HG03064 (cell line): ENCODE measurements around the gene BLVRA.
A peak's percentile ranks its signal among the peaks of the same experiment; 100 is the strongest.
"Not testable (repeated sequence)": the region's sequence is repeated elsewhere in the genome, so short reads cannot be mapped to it uniquely, and the experiment has no call there.

Source experiments
- ATAC-seq: cut with Tn5 transposase; IDR thresholded peaks from one replicate; pipeline ENCODE4 v1.9.1; 2021; ENCODE audit warnings: low read depth; ENCODE audit not compliant: unreplicated experiment

BLVRA gene, protein sequence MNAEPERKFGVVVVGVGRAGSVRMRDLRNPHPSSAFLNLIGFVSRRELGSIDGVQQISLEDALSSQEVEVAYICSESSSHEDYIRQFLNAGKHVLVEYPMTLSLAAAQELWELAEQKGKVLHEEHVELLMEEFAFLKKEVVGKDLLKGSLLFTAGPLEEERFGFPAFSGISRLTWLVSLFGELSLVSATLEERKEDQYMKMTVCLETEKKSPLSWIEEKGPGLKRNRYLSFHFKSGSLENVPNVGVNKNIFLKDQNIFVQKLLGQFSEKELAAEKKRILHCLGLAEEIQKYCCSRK

DNA sequence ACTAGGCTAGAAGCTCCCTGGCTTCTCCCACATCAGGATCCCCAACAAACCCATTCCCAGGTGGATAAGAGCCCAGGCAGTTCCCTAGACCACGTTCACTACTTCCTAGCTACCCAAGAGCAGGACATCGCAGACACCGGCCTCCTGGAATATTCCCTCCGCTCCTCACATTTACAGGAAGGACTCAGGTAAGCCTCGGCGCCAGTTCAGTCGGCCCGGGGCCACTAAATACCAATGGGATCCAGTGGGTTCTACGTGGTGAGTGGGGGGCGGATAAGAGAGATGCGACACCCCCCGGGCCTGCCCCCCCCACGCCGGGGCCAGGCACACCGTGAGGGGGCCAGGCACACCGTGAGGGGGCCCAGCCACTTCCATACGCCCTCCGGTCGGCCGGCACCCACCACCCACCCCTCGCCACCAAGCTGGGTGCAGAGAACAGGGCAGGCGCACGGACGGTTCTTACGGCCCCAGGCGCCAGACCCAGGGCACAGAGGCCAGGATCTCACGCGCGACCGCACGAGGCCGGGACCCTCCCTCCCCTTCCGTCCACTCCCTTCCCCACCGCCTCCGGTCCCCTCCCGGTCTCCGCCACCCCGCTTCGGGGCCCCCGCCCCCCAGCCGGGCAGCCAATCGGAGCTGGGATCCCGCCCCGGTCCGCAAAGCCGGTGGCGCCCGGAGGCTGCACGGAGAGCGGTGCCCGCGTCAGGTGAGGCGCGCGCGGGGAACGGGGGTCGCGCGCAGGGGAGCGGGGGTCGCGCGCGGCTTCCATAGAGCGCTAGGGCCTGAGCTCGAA is at the start of gene BLVRA:
Gene BLVRA, plus strand, starts transcription at position 652 of the 793 bp plus-strand sequence. CDS start 12,479 bp downstream, outside the sequence.
- ATAC-seq: peak; percentile 67

DNA sequence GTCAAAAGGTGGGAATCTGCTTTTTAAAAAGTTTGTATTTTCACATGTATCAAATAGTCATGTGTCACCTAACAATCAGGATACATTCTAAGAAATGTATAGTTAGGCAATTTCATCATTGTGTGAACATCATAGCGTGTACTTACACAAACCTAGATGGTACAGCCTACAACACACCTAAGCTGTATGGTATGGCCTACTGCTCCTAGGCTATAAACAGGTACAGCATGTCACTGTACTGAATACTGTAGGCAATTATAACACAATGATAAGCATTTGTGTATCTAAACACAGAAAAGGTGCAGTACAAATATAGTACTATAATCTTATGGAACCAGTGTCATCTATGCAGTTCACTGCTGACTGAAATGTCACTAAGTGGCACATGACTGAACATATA is 47.0 kb upstream of the BLVRA start:
- no peak for ATAC-seq

DNA sequence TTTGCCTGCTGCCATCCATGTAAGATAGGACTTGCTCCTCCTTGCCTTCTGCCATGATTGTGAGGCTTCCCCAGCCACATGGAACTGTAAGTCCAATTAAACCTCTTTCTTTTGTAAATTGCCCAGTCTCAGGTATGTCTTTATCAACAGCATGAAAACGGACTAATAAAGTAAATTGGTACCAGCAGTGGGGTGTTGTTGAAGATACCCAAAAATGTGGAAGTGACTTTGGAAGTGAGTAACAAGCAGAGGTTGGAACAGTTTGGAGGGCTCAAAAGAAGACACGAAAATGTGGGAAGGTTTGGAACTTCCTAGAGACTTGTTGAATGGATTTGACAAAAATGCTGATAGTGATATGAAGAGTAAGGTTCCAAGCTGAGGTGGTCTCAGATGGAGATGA is 42.5 kb upstream of the BLVRA start:
- ATAC-seq: not testable (repeated sequence)

DNA sequence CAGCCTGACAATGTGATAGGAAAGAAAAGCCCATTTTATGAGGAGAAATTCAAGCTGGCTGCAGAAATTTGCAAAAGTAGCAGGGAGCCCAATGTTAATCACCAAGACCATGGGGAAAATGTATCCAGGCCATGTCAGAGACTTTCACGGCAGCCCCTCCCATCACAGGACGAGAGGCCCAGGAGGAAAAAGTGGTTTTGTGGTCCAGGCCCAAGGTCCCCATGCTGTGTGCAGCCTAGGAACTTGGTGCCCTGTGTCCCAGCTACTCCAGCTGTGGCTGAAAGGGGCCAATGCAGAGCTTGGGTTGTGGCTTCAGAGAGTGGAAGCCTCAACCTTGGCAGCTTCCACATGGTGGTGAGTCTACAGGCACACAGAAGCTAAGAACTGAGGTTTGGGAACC is 41.9 kb upstream of the BLVRA start:
- no peak for ATAC-seq

DNA sequence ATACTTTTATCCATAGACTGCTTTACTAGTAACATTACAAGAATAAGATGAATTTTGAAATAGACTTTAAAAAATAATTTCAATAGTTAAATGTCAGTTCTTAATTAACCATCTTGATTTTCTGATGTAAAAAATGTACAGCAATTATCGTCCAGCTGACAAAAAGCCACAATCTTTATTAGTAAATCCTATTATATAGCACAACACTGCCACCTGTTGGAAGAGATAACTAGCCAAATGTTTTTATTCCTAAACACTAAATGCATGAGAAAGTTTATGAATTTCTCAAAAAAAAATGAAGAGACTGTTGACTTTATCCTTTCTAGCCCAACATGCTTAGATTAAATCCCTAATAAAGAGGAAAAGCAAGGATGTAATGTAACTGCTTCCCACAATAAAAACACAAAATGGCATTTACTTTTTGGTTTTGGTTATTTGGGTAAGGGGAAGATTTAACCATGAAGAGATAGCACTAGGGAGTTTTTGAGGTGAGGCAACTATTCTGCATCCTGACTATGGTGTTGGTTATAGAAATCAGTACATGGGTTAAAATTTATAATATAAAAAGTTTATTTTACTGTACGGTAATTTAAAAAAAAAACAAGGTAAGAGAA is 37.2 kb upstream of the BLVRA start:
- ATAC-seq: no peak

DNA sequence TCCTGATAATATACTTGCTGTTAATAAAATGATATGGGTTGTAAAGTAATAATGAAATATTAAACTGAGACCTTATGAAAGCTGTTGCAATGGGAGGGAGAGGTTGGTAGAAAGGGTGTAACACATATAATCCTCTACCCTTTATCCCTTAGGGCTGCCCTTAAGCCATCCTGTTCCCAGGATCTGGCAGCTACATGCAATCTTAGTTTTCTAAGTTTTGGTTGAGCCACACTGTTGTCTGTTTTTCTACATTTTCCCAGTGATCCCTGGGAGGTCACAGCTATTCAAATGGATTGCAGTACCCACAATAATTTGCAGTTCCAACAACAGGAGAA is 35.5 kb upstream of the BLVRA start:
- ATAC-seq: no peak

DNA sequence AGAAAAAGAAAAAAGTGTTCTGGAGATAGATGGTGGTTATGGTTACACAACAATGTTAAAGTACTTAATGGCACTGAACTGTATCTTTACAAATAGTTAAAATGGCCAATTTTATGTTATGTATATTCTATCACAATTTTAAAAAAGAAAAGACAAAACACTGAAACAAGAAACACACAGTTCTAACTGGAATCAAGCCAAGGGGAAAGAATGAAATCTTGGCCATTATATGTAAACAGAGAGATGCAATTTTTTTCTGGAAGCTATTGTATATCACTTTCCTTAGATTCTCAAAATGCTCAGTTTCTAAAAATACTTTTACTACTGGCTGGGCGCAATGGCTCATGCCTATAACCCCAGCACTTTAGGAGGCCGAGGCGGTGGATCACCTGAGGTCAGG is 33.2 kb upstream of the BLVRA start:
- ATAC-seq: no peak

DNA sequence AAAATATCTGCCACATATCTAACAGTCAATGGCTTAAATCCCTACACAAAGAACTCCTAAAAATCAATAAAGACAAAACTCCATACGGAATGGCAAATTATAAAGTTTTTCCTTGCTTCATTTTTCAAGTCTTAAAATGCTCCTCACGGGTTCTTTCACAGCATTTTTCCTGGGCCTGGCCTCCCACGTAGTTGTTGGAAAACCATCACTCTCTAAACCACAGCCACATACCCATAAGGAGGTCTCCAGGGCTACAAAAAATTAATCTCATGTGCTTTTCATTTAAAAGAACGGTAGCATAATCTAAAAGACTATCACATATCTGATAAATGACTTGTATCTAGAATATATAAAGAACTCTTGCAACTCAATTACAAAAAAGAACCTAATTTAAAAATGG is 32.0 kb upstream of the BLVRA start:
- ATAC-seq: no peak

DNA sequence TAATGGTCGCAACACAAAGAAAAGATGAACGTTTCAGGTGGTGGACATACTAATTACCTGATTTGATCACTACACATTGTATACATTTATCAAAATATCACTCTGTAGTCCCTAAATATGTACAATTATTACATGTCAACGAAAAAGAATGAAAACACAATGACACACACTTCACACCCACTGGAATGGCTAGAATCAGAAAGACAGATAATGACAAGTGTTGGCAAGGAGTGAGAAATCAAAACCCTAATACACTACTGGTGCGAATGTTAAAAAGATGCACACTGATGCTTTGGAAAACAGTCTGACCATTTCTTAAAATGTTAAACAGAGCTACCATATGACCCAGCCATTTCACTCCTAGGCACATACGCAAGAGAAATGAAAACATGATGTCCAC is 31.5 kb upstream of the BLVRA start:
- ATAC-seq: no peak

DNA sequence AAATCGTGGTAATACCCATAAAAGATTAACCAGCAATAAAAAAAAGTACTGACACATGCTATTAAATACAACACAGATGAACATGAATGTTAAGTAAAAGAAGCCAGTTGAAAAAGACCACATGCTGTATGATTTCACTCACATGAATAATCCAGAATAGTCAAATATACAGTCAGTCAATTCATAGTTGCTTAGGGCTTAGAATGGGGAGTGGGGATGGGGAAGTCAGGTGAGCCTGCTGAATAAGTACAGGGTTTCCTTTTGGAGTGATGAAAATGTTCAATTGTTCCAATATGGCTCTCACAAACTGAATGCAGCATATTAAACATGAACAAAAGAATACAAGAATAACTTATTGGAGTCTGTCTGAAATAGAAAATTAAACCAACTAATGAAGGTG is 31.0 kb upstream of the BLVRA start:
- ATAC-seq: no peak

DNA sequence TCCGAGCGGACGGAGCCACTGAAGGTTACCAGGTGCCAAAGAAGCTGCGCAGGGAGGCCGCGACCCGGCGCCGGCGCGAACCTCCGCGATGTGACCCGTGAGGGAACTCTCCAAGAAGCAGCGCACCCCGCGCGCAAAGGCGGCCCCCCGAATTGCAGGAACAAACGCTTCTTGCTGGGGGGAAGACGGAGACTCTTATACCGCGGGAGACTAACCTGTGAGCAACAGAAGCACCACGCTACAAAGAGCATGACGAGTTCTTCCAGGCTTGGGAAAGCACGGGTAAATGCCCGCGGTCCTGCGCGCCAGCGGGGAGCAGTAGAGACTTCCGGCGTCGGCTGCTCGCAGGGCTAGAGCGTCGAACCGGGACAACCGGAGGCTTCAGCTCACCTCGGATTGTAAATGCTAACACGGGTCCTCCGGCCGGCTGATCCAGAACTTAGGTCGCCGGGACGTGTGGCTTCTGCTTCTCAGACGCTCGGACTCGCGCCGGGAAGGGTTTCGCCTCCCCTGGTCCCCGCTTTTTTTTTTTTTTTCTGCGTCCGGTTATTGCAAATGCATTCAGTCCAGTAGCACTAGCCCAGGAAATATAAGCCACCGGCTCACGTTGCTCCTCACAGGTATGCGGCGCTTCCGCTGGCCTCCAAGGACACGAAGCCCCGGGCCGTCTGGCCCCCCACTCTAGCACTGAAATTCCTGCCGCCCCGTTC is 29.1 kb upstream of the BLVRA start, which contains the start of gene COA1:
Gene COA1, minus strand, starts transcription at position 310 of the 710 bp plus-strand sequence. CDS start 80,909 bp downstream, outside the sequence.
- peak; percentile 79 for ATAC-seq

DNA sequence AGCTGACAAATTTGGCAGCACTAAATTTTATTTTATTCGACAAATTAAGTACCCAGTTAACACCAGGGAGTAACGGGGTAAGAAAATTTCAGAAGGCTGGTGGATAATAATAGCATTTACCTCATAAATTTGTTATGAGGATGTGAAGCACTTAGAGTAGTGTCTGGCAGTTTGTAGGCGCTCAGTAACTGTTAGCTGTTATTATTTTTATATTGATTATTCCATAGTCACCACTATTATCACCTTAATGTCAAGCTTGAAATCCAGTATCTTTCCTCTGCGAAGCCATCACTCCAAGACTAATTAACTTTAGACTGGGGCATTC is 28.6 kb upstream of the BLVRA start:
- no peak for ATAC-seq

DNA sequence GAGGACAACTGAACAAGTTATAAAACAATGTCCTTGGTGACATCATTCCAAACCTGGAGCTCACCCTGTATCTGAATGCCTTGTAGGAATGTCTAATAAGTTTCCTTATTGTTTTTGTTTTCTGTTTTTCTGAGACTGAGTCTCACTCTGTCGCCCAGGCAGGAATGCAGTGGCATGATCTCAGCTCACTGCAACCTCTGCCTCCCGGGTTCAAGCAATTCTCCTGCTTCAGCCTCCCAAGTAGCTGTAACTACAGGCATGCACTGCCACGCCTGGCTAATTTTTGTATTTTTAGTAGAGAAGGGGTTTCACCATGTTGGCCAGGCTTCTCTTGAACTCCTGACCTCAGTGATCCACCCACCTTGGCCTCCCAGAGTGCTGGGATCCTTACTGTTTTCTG is 27.0 kb upstream of the BLVRA start:
- ATAC-seq: not testable (repeated sequence)

DNA sequence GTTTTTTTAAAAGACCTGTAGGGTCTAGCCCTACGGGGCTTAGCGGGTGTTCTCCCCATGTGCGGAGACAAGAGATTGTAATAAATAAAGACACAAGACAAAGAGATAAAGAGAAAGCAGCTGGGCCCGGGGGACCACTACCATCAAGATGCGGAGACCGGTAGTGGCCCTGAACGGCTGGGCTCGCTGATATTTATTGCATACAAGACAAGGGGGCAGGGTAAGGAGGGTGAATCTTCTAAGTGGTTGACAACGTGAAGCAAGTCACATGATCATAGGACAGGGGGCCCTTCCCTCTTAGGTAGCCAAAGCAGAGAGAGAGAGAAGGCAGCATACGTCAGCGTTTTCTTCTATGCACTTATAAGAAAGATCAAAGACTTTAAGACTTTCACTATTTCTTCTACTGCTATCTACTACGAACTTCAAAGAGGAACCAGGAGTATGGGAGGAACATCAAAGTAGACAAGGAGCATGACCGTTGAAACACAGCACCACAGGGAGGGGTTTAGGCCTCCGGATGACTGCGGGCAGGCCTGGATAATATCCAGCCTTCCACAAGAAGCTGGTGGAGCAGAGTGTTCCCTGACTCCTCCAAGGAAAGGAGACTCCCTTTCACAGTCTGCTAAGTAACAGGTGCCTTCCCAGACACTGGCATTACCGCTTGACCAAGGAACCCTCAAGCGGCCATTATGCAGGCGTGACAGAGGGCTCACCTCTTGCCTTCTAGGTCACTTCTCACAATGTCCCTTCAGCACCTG is 23.7 kb upstream of the BLVRA start:
- not testable (repeated sequence) for ATAC-seq

DNA sequence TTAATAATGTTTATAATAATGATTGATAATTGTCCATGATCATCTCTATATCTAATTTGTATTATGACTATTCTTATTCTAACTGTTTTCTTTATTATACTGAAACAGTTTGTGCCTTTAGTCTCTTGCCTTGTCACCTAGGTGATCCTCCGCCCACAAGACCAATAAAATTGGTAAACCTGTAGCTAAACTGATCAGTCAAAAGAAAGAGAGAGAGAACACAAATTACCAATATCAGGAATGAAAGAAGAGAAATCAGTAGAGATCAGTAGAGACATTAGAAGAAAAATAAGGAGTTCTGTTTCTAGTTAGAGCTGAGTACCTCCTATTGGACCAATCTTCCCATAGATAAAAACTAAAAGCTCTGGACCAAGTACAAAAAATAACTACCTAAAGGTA is 23.1 kb upstream of the BLVRA start:
- peak; percentile 11 for ATAC-seq

DNA sequence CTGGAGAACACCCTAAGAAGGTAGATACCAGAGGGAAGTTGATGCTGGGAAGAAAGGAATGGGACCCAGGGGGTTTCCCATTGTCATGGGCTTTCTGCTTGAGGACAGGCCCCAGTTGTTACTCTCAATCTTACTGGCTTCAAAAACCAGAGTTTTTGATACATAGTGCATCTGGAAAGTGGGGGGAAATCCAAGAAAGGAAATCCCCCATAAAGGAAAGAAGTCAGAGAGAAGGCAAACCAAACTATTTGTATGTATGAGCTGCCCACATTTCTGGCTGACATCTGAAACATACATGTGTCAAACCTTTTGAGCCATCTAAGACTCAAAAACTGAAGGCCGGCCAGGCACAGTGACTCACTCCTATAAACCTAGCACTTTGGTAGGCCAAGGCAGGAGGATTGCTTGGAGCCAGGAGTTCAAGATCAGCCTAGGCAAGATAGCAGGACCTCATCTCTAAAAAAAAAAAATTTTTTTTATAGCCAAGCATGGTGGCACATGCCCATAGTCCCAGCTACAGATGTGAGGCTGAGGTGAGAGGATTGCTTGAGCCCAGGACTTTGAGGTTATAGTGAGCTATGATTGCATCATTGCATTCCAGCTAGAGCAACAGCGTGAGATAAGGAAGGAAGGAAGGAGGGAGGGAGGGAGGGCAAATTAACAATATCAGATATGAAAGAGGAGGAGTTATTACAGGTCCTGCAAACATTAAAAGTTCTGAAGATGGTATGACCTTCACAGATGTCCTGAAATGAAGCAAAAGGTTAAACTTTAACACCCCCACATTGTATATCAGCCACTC is 22.5 kb upstream of the BLVRA start:
- peak; percentile 82 for ATAC-seq

DNA sequence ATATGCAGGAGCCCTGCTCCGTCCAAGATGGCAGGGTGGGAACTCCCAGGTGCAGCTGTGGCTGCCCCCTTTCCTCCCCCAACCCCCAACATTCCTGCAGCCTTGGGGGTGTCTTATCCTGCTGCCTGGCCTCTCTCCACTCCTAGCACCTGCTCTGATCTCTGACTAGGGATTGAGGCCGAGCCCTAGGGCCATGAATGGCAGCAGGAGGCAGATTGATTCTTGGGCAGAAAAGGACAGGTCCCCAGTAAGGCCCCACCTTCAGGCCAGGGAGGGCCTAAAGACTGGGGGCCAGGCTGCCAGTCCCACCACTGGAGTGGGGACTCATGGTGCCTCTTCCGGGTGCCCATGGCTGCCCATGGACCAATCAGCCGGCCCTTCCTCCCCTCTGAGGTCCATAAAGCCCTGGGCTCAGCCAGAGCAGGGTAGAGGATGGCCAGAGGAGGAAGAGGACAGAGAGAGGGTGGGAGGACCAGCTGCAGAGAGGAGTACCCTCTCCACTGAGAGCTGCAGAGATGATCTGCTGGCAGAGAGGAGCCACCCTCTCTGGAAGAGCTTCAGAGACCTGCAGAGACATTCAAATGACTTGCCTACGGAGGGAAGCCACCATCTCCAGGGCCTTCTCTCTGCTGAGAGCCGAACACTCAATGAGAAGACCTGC is 20.9 kb upstream of the BLVRA start:
- ATAC-seq: no peak

DNA sequence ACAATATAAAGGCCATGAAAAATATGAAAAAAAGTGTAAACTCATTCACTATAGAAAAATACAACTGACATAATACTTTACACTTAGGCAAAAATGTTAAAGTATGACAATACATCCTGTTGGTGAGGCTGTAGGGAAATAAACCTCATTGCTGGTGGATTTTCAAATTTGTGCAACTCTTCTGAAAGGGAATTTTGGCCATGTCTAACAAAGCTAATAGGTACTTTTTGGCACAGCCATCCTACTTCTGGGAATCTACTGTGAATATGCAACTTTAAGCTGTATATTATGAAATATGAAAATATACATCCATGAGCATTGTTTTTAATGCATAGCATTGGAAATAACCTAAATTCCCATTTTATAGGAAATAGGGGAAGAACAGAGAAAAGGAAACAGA is 15.8 kb upstream of the BLVRA start:
- ATAC-seq: no peak
